HL-60 (cell line): Measurements from ENCODE around the gene CNTN2.

ENCODE experiments used
- DNase-seq, 2 experiments: peaks; one replicate each; pipeline ENCODE4 v3.0.0-alpha.2; 2010 to 2020; ENCODE audit warnings: low read depth in 1 of 2, low spot score in 1 of 2
- H3K27ac ChIP-seq: fragments of 250-450 bp; sonication (Bioruptor Pico); replicated peaks from 2 replicates; pipeline ENCODE4 v1.5.1; 2020; ENCODE audit warnings: mild to moderate bottlenecking, moderate library complexity
- H3K27me3 ChIP-seq: fragments of 250-450 bp; sonication (Bioruptor Pico); 2 replicates; pipeline ENCODE4 v1.5.1; 2021; ENCODE audit warnings: mild to moderate bottlenecking, moderate library complexity; ENCODE audit not compliant: insufficient read depth, poor library complexity, severe bottlenecking
- H3K4me3 ChIP-seq: replicated peaks from 2 replicates; pipeline ENCODE4 v1.5.1; 2011; ENCODE audit warnings: mild to moderate bottlenecking, control low read depth, low read length; ENCODE audit not compliant: insufficient read depth
- CTCF ChIP-seq: IDR thresholded peaks from one replicate; pipeline ENCODE4 v1.5.1; 2011; ENCODE audit warnings: low read length, control low read depth, inconsistent platforms; ENCODE audit not compliant: insufficient read depth
- GABPA ChIP-seq: IDR thresholded peaks from 2 replicates; pipeline ENCODE4 v1.6.1; 2012; ENCODE audit warnings: low read depth
- POLR2AphosphoS5 ChIP-seq: IDR thresholded peaks from 2 replicates; pipeline ENCODE4 v1.6.1; 2012; ENCODE audit warnings: low read depth
- SPI1 ChIP-seq: IDR thresholded peaks from 2 replicates; pipeline ENCODE4 v1.6.1; 2012; ENCODE audit warnings: low read depth, mild to moderate bottlenecking, borderline replicate concordance
- TF ChIP-seq, protein P1 (sequence below): IDR thresholded peaks from 2 replicates; pipeline ENCODE4 v1.6.1; 2012; ENCODE audit warnings: low read depth; ENCODE audit not compliant: insufficient replicate concordance

Gene CNTN2

DNA sequence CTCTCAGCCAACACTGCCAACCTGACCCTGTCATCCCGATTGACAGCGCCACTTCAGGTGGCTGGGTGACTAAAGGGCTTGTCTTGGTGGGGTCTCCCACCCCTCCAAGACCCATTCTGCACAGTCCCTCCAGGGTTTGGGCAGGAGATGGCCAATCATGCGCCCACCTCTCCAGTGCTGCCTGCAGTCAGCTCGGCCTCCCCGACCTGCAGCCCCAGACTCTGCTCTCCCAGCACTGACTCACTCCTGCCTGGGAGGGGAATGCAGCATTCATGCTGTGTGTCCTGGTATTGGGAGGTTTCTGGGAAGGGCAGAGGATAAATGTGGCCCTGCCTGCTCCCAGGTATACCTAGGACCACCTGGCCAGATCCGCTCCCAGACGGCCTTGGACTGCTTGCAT, 31.5 kb downstream of the CNTN2 start:
- no peaks in the 10 kb centered on the region for H3K27me3 ChIP-seq
- no peak overlapping the region for H3K27ac ChIP-seq
- H3K4me3 ChIP-seq = no peak overlapping the region
- no peak for DNase-seq
- TF ChIP-seq CTCF (no peak), POLR2AphosphoS5 (no peak), GABPA (no peak), SPI1 (no peak)
- TF ChIP-seq, protein P1, sequence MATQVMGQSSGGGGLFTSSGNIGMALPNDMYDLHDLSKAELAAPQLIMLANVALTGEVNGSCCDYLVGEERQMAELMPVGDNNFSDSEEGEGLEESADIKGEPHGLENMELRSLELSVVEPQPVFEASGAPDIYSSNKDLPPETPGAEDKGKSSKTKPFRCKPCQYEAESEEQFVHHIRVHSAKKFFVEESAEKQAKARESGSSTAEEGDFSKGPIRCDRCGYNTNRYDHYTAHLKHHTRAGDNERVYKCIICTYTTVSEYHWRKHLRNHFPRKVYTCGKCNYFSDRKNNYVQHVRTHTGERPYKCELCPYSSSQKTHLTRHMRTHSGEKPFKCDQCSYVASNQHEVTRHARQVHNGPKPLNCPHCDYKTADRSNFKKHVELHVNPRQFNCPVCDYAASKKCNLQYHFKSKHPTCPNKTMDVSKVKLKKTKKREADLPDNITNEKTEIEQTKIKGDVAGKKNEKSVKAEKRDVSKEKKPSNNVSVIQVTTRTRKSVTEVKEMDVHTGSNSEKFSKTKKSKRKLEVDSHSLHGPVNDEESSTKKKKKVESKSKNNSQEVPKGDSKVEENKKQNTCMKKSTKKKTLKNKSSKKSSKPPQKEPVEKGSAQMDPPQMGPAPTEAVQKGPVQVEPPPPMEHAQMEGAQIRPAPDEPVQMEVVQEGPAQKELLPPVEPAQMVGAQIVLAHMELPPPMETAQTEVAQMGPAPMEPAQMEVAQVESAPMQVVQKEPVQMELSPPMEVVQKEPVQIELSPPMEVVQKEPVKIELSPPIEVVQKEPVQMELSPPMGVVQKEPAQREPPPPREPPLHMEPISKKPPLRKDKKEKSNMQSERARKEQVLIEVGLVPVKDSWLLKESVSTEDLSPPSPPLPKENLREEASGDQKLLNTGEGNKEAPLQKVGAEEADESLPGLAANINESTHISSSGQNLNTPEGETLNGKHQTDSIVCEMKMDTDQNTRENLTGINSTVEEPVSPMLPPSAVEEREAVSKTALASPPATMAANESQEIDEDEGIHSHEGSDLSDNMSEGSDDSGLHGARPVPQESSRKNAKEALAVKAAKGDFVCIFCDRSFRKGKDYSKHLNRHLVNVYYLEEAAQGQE = no peak

- DNase-seq = no peak
- H3K27ac ChIP-seq = no peak overlapping the region
- H3K4me3 ChIP-seq = no peak overlapping the region
- TF ChIP-seq GABPA (no peak), SPI1 (no peak), CTCF (no peak), POLR2AphosphoS5 (no peak)
- TF ChIP-seq, protein P1 = no peak
- no peaks in the 10 kb centered on the region for H3K27me3 ChIP-seq
Observed at GRCh38 chr1:205075642-205076155, 32.7 kb downstream of the CNTN2 start.

DNA sequence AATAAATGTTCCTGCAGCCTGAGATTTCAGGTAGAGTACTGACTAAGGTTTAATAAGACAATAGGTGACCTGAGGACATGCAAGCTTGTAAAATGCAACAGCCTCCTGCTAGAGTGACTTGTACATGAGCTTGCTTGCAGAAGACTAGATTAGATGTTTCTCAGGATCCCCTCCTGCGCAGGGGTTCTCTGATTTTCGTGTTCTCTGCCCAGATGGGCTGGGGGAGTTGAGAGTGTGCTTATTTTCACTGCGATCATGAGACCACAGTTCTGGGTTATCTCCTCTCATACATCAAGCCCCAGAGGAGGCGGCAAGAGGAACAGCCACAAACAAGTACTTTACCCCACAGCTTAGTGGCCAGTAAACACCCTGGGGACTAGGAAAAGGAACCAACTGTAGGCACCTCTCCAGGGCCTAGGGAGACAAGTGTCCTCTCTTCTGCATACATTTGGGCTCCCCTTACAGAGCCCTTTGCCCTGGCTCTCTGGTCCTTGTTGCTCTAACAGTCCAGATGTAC, 33.3 kb downstream of the CNTN2 start:
- H3K27ac ChIP-seq = no peak overlapping the region
- TF ChIP-seq POLR2AphosphoS5 = no peak
- TF ChIP-seq SPI1 = no peak
- TF ChIP-seq, protein P1 = no peak
- TF ChIP-seq CTCF = no peak
- DNase-seq = peak in 1 of 2 experiments; percentile 13
- no peak overlapping the region for H3K4me3 ChIP-seq
- H3K27me3 ChIP-seq = no peaks in the 10 kb centered on the region
